ENCODE results near the gene PTCH1.
A peak's percentile ranks its signal among the peaks of the same experiment; 100 is the strongest.

PTCH1 gene

GRCh38 chr9:95516734-95517558 lies at the start of gene PTCH1:
TSS of gene PTCH1 (minus strand) at chr9:95516971.
- DNase-seq (ENCODE audit: low read depth in 1 of 2, low spot score in 1 of 2): peak in 1 of 2 donors; percentile 12

- no peak for DNase-seq (ENCODE audit: low read depth in 1 of 2, low spot score in 1 of 2)
Observed at GRCh38 chr9:95565982-95566381, 49.2 kb upstream of the PTCH1 start.

- no peak for DNase-seq (ENCODE audit: low read depth in 1 of 2, low spot score in 1 of 2)
Observed at GRCh38 chr9:95561913-95562312, 45.1 kb upstream of the PTCH1 start.

- no peak for DNase-seq (ENCODE audit: low read depth in 1 of 2, low spot score in 1 of 2)
Observed at GRCh38 chr9:95557142-95557541, 40.4 kb upstream of the PTCH1 start.

- no peak for DNase-seq (ENCODE audit: low read depth in 1 of 2, low spot score in 1 of 2)
Observed at GRCh38 chr9:95556521-95556920, 39.8 kb upstream of the PTCH1 start.

GRCh38 chr9:95552814-95553546 lies 36.2 kb upstream of the PTCH1 start:
- DNase-seq (ENCODE audit: low read depth in 1 of 2, low spot score in 1 of 2): peak in 1 of 2 donors; percentile 4

- no peak for DNase-seq (ENCODE audit: low read depth in 1 of 2, low spot score in 1 of 2)
Observed at GRCh38 chr9:95552255-95552654, 35.5 kb upstream of the PTCH1 start.

GRCh38 chr9:95551406-95551805 lies 34.6 kb upstream of the PTCH1 start:
- DNase-seq (ENCODE audit: low read depth in 1 of 2, low spot score in 1 of 2): no peak

GRCh38 chr9:95545831-95546567 lies 29.2 kb upstream of the PTCH1 start:
- DNase-seq (ENCODE audit: low read depth in 1 of 2, low spot score in 1 of 2): no peak

GRCh38 chr9:95533996-95534680 lies 17.4 kb upstream of the PTCH1 start:
- DNase-seq (ENCODE audit: low read depth in 1 of 2, low spot score in 1 of 2): no peak

- no peak for DNase-seq (ENCODE audit: low read depth in 1 of 2, low spot score in 1 of 2)
Observed at GRCh38 chr9:95529910-95530309, 13.1 kb upstream of the PTCH1 start.

- DNase-seq (ENCODE audit: low read depth in 1 of 2, low spot score in 1 of 2): no peak
Observed at GRCh38 chr9:95528908-95529502, 12.2 kb upstream of the PTCH1 start.

- DNase-seq (ENCODE audit: low read depth in 1 of 2, low spot score in 1 of 2): no peak
Observed at GRCh38 chr9:95522871-95523370, 6.2 kb upstream of the PTCH1 start.

- no peak for DNase-seq (ENCODE audit: low read depth in 1 of 2, low spot score in 1 of 2)
Observed at GRCh38 chr9:95521699-95522098, 4.9 kb upstream of the PTCH1 start.

GRCh38 chr9:95517559-95518425 lies 1.0 kb upstream of the PTCH1 start:
- no peak for DNase-seq (ENCODE audit: low read depth in 1 of 2, low spot score in 1 of 2)

- DNase-seq (ENCODE audit: low read depth in 1 of 2, low spot score in 1 of 2): no peak
Observed at GRCh38 chr9:95516221-95516733, 494 bp downstream of the PTCH1 start.

GRCh38 chr9:95515272-95516113 lies 1.3 kb downstream of the PTCH1 start:
- peak in 1 of 2 donors; percentile 21 for DNase-seq (ENCODE audit: low read depth in 1 of 2, low spot score in 1 of 2)

GRCh38 chr9:95514342-95514741 lies 2.4 kb downstream of the PTCH1 start:
- DNase-seq (ENCODE audit: low read depth in 1 of 2, low spot score in 1 of 2): no peak

Measured in stimulated activated CD4-positive, alpha-beta T cell treated with anti-CD3 and anti-CD28 coated beads, Interleukin-15, amount 100 ng/mL, for 1 hour (primary cell).